A673 (cell line): ENCODE data around the gene CADM3.

Experiments
- EZH2 ChIP-seq: fragments of 200-600 bp; sonication (generic); IDR thresholded peaks from 2 replicates; pipeline ENCODE4 v1.6.1; 2017; ENCODE audit warnings: borderline replicate concordance, low read depth, mild to moderate bottlenecking, mixed read lengths, antibody characterized with exemption, low read length; ENCODE audit not compliant: poor library complexity, severe bottlenecking
- TF ChIP-seq, protein P1 (sequence below): fragments of 300-800, 200-600 bp; sonication (generic); conservative IDR thresholded peaks from 2 replicates; pipeline ENCODE4 v1.5.1; 2017; ENCODE audit warnings: low read depth, mild to moderate bottlenecking, antibody characterized with exemption, low read length, moderate library complexity, mixed read lengths

DNA sequence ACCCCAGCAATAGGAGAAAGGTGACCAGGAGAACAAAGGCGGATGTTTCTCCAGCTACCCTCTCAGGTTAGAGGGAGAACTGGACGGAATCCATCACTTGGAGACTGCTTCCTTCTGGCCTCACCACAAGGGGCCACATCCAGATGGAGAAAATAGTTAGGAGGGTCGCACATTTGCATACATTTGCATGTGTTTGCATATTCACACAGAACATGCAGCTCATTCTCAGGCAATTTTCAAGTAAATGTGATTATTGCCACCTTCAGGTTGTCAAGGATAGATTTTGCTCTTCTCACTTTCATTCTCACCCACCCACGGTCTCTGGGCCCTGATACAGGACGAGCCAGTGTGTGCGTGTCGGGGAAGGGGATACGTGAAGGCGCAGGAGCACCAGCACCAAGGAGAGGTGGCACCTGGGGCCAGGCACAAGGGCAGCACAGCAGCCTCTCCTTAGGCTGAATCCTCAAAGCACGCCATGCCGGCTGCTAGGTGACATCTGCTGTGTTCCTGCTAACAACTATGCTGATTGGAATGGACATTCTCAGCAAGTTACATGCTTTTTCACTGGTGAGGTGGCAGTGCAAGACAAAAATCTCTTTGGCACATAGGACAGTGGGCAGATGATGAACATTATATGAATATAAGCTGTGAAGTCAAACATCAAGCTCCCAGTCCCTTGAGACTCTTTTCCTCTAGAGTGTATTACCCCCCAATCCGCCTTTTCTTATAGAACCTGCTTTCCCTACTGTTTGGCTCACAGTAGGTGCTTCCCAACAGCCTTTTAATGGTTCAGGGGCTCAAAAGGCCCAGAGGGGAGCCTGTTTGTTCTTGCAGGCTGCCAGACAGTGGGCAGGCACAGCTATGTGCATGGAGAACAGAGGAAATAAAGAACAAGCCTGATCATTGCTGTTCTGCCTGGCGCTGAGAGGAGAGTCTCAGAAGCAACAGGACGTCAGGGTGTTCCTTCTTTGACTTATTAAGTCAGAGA, 47.5 kb downstream of the CADM3 start:
- TF ChIP-seq, protein P1, sequence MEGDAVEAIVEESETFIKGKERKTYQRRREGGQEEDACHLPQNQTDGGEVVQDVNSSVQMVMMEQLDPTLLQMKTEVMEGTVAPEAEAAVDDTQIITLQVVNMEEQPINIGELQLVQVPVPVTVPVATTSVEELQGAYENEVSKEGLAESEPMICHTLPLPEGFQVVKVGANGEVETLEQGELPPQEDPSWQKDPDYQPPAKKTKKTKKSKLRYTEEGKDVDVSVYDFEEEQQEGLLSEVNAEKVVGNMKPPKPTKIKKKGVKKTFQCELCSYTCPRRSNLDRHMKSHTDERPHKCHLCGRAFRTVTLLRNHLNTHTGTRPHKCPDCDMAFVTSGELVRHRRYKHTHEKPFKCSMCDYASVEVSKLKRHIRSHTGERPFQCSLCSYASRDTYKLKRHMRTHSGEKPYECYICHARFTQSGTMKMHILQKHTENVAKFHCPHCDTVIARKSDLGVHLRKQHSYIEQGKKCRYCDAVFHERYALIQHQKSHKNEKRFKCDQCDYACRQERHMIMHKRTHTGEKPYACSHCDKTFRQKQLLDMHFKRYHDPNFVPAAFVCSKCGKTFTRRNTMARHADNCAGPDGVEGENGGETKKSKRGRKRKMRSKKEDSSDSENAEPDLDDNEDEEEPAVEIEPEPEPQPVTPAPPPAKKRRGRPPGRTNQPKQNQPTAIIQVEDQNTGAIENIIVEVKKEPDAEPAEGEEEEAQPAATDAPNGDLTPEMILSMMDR = no peak
- TF ChIP-seq EZH2 = no peak
